ENCODE results near the gene IL36A.

IL36A gene

DNA sequence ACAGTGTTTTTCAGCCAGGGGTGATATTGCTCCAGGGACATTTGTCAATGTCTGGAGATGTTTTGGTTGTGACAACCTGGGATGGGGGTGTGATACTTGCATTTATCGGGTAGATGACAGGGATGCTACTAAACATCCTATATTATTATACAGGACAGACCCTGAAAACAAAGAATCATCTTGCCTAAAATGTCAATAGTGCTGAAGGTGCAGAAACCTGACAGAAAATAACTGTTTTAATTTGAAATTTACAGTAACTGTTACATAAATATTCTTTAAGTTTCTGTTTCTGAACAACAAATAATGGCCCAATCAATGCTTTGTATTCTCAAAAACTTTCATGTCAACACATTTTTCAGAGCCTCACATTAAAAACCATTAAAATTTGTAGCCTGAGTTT, 2.0 kb downstream of the IL36A start:
- DNase-seq (ENCODE audit: low read depth), result no peak

GRCh38 chr2:113009622-113010021, 4.4 kb downstream of the IL36A start:
- no peak for DNase-seq (ENCODE audit: low read depth)

DNA sequence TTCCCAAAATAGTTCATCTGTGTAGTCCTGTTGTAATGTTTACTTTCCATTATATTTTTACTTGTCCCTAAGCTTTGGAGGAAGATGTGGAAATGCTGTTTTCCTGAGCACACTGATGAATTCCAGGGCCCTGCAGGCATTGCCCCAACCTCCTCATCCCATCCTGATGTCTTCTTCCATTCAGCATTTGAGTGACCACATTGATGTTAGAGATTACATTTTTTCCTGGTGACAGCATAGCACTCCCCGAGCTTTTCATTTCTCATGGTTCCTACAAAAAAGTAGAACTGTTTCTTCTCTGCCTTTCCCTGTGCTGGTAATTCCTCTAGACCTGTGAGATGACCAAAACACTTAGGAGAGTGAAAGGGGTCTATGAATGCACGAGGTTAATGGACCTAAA, 4.8 kb downstream of the IL36A start:
- no peak for DNase-seq (ENCODE audit: low read depth)

- DNase-seq (ENCODE audit: low read depth), result no peak
These were observed 5.8 kb downstream of the IL36A start for GRCh38 chr2:113011108-113011507.

GRCh38 chr2:113012436-113013335, 7.4 kb downstream of the IL36A start:
- no peak for DNase-seq (ENCODE audit: low read depth)

GRCh38 chr2:113013336-113013661, 8.0 kb downstream of the IL36A start:
- DNase-seq (ENCODE audit: low read depth), result no peak

DNA sequence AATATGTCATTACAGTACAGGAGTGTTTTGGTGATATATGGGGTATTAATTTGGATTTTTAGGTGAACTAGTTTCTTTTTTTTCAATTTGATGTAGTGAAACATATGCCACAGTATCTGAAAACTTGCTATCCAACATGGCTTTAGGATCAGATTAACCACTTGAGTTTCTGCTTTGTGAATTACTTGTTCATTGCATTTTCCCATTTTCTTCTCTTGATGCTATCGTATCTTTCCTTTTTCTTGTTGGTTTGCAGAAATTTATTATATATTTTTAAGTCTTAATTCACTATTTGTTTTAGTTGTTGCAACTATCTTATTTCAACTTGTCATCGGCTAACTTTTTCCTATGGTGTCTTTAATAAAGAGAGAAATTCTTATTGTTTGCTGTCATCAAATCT, 8.8 kb downstream of the IL36A start:
- no peak for DNase-seq (ENCODE audit: low read depth)

- DNase-seq (ENCODE audit: low read depth), result no peak
These were observed 9.8 kb downstream of the IL36A start for GRCh38 chr2:113015042-113015441.

GRCh38 chr2:113015655-113016054, 10.4 kb downstream of the IL36A start:
- DNase-seq (ENCODE audit: low read depth), result no peak

- no peak for DNase-seq (ENCODE audit: low read depth)
These were observed 13.2 kb downstream of the IL36A start for GRCh38 chr2:113018509-113018908.

DNA sequence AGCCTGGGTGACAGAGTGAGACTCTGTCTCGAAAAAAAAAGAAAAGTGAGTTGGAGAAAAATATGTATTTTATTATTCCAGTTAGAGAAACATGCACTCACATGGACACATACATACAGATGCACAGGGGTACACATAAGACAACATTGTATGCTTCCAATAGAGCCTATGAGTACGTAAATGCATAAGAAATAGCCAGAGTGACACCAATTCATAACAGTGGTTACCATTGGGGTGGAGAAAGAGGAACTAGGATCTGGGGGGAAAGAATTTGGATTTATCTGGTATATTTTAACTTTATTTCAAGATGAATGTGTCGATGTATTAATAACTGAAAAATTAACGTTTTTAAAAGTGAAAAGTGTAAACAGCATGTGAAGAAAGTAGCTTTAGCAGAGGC, 16.1 kb downstream of the IL36A start:
- no peak for DNase-seq (ENCODE audit: low read depth)

DNA sequence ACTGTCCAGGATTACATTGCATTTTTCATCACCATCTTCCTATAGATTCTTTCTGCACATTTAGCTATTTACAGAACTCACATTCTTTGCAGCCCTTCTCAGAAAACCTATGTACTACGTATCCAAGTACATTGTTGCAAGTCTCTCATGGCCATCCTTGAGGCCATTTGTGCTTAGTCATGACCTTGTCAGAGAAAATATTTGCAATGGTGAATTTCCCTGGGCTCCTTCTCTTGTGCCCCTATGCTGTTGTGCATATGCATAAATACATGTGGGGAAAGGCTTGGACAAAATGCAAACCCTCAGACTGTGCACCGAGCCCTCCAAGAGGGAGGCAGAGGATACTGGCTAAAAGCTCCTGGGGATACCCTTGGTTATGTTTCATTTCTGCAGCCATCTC, 19.5 kb downstream of the IL36A start:
- DNase-seq (ENCODE audit: low read depth), result no peak

DNA sequence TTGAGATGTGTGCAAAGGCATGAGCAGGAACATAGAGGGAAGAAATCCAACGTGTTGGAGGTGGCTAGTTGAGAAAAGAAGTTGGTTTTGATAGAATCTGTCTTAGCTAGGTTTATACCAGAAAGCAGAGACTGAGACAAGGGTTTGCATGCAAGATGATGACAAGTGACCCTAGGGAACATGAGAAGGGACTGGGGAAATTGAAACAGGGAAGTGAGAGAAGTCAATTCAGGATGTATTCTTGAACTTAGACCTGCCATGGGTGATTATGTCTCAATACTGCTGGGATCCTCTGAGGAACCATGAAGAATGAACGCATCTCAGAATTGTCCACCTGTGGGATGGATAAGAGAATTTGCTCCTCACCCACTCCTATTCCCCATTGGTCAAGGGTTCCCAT, 20.5 kb downstream of the IL36A start:
- DNase-seq (ENCODE audit: low read depth), result no peak

GRCh38 chr2:113027691-113028090, 22.4 kb downstream of the IL36A start:
- no peak for DNase-seq (ENCODE audit: low read depth)

DNA sequence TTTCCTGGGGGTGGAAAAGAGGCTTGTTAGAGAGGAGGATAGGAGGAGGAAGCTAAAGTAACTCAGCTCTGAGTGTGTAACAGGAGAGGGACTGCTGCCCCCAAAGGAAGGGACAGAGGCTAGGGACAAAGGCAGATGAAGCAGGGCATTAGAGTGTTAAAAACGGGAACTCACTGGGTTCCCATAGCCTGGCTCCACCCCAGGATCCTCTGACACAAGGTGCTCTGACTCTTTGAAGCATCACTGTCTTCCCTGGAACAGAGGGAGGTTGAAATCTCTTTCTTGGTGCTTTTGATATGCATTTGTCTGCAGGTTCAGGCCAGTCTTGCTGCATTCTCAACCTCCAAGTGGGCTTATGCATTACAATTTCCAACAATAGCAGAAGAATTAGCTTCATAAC, 22.9 kb downstream of the IL36A start:
- DNase-seq (ENCODE audit: low read depth), result no peak

DNA sequence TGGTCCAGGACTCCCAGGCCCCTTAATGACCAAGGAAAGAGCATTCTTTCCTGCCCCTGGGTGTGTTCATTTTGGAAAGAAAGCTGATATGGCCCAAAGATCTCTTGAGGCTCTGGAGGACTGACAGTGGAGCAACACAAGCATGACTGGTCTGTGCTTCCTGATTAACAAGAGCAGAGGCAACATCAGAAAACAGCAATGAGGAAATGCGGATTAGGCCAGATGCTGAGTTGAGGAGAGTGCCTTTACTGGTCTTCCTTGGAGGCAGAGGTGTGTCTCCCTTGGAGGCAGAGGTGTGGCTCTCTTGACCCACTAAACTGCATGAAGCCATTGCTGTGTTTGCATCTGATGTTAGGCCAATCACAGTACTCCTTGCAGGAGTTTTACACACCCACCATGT, 27.5 kb downstream of the IL36A start:
- DNase-seq (ENCODE audit: low read depth), result no peak

GRCh38 chr2:113034016-113034415, 28.8 kb downstream of the IL36A start:
- DNase-seq (ENCODE audit: low read depth), result no peak

DNA sequence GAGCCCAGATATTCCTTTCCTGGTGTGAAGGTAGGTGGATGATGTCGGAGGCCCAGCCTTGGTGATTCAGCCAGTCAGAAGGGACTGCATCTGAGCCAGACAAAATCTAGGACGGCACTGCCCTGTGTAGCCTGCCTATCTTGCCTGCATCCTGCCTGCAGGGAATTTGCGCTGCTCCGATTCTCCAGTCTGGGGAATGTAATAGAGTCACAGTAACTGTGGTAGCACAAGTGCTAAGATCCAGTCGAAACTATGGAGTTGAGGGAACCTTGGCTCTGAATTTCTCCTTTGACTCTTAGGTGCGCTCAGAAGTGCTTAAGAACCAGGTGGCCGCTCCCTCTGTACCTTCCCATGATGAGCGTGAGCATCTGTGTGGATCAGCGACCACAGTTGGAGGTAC, 31.5 kb downstream of the IL36A start:
- DNase-seq (ENCODE audit: low read depth), result no peak

DNA sequence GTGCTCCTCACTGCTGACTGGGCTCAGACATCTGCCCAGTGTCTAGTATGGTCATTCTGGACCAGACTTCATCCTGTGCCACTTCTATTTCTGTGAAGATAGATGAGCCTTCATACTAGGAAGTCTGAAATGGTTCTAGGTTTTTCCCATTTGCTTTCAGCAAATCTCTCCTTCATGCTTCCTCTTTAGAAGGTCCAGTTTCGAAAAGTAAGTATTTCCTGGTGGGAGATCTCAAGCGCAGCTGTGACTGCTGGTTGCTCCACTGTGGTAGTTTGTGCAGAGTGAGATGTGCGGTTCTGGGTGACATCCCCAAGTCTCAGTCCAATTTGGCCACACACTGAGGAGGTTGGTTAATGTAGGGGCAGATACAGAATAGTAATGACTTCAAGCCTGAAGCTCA, 33.0 kb downstream of the IL36A start:
- DNase-seq (ENCODE audit: low read depth), result no peak

DNA sequence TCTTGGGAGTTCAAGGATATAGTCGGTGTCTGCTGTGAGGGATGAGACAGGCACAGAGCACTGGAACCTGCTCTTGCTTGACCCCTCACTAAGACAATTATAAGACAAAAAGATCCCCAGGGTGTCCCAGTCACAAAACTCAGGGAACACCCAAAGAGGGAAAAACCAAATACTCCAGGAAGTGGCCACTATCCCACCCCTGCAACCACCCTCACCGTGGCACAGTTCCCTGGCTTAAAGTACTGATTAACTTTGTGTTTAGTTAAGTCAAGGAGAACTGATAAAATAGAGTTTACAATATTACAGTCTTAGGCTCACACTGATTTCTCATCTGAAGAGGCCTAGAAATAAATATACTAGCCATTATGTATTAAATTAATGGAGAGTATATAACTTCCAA, 33.9 kb downstream of the IL36A start:
- DNase-seq (ENCODE audit: low read depth), result no peak

DNA sequence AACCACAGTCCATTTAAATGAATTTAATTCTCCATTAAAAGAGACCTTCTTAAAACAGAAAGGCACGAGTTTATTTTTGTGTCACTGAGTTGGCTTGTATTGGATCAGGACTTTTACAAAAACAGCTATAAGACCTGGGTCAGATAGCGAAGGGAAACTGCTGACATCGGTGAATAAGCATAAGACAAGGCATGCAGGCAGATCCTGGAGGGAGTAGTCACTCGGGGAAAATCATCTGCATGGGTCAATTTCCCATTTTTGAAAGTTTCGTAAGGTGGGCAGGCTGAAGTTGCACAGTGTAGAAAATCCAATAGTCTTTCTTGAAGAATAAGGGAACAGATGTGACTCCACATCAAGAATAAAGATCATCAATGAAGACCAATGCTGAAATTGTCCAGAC, 34.5 kb downstream of the IL36A start:
- DNase-seq (ENCODE audit: low read depth), result no peak

DNA sequence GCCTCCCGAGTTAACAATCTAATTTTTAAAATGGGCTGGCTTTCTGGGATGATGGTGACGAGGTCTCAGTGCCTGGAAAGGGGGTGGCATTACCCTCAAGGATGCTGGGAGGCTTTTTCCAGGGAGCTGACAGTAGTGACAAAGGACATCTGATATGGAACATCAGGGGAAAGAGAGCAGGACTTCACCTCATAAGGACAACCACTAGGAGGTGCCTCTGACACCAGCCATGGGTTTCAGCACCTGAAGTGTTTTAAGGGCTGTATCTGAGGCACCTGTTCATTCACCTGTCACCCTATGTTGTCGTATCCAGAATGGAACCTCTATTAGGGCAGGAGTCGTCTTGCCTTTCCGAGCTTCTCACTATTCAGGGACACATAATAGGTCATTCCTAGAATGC, 36.6 kb downstream of the IL36A start:
- no peak for DNase-seq (ENCODE audit: low read depth)

DNA sequence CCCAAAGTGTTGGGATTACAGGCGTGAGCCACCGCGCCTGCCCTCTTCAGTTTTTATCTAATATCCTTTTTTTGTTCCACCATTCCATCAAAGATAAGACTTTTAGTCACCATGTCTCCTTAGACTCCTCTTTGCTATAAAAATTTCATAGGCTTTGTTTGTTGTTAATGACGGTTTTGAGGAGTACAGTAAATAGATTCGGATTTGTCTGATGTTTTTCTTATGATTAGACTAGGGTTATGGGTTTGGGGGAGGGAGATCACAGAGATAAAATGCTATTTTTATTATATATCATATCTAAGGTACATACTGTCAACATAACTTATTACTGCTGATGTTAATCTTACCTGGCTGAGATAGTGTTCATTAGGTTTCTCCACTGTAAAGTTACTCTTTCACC, 41.2 kb downstream of the IL36A start:
- DNase-seq (ENCODE audit: low read depth), result no peak

Measured in stimulated activated CD4-positive, alpha-beta T cell treated with anti-CD3 and anti-CD28 coated beads, Interleukin-2, amount 100 ng/mL, for 4 hours (primary cell).